Keratinocyte (primary cell): ENCODE results near the gene OARD1.

Experiments used
- CTCF ChIP-seq, 3 experiments: IDR thresholded peaks in 1 of 3; conservative IDR thresholded peaks in 1 of 3; optimal IDR thresholded peaks in 1 of 3; 2 replicates in 2 of 3; 3 replicates in 1 of 3; pipeline versions ENCODE3 to v1.5.1; 2011; ENCODE audit warnings: low read length in 3 of 3, mild to moderate bottlenecking in 3 of 3, moderate library complexity in 2 of 3, control low read depth in 1 of 3, inconsistent platforms in 1 of 3; ENCODE audit not compliant: insufficient read depth in 2 of 3; ENCODE audit errors: extremely low read depth in 1 of 3
- EZH2 ChIP-seq: IDR thresholded peaks from one replicate; pipeline ENCODE4 v1.6.1; 2012; ENCODE audit warnings: inconsistent platforms, mild to moderate bottlenecking, low read length, moderate library complexity

- TF ChIP-seq CTCF (optimal IDR thresholded peaks at IDR 0.05 in 1 of 3, IDR thresholded peaks at IDR 0.05 in 1 of 3, conservative IDR thresholded peaks at IDR 0.05 in 1 of 3; ENCODE audit: extremely low read depth in 1 of 3, insufficient read depth in 2 of 3, low read length in 3 of 3) (no peak), EZH2 (no peak)
Observed at GRCh38 chr6:41119508-41119907, 47.4 kb upstream of the OARD1 start.
